NK-92 (cell line): ENCODE results near the gene ZNF407.

Experiments
- DNase-seq: peaks from one replicate; lab custom pipeline; 2025; ENCODE audit not compliant: unreplicated experiment; lab: John Stamatoyannopoulos, UW

Gene ZNF407

DNA sequence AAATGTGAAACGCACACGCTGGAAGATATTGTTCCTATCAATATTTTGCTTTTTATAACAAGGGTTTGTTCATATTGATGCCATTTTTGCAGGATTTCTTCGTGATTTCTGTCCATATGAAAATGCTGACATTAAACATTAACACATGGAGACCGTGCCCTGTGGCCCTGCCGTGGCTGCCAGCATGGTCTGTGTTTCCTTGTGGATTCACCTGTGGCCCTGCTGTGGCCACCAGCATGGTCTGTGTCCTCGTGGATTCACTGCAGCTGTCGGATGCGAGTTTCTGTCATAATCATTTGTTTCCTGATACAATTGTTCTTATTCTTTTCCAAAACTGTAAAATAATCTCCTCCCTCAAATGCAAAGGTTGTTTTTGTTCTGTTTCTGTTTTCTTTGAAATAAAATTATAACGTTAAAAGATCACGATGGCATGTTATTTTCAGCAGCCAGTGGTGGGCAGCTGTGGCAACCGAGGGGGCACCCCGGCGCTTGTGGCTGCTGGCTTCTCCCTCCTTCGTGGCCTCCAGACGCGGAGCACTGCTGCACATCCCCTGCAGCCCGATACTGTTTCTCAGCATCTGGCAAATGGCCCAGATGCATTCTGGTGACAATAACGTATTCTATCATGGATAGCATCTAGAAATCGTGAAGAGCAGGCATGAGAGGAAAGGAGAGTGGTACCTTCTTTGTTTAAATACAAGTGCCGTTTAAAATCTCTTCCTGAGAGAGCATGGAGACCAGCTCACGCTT is 467.8 kb downstream of the ZNF407 start:
- DNase-seq = no peak

DNA sequence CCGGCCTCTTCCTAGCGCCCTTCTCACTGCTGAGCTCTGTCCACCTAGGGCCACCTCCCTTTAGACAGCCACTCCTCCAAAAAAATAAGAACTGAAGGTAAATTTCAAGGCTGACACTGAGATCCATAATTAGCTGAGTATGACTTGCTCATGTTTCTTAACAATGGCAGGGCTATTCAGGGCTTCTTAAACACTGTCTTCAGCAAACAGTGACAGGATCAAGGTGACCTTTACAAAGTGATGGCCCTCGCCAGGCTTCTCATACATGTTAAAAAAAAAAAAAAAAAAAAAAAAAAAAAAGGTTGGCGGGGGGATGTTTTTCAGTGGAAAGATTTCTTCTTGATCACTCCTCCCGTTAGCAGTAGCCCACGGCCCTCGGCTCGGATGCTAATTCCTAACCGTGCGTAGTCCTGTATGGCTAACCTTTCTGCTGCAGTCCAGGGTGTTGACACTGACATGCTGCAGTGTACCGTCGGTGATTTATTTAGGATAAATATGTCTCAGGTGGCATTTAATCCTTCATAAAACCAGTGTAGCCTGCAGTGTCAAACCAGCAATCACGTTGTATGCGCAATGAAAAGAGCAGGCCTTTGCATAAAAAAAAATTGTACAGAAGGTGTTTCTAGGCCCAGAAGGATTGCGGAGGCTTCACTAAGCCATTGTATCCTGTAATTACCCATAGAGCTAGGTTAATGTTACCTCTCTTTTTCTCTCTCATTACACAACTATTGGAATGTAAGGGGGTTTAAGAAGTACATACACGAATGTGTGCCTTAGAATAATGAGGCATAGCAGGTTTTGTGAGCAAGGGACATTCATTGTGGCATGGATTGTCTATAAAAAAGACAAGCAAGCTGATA is 468.6 kb downstream of the ZNF407 start:
- DNase-seq = no peak

DNA sequence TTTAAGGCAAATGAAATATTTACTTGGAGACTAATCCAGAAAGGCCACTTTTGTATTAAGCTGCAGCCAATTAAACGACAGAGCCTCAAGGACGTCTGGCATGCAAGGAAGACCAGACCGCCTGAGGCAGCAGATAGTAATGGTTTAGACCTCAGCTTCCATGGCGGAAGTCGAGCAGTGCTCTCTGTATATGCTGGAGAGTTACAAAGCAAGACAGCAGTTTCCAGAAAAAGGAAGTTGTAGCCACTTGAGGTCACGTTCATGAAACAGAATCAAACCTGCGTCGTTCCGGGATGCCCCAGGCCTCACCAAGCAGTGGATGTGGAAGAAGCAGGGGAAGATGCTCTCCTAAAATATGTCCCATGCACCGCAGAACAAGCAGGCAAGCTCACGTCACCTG is 469.3 kb downstream of the ZNF407 start:
- no peak for DNase-seq

DNA sequence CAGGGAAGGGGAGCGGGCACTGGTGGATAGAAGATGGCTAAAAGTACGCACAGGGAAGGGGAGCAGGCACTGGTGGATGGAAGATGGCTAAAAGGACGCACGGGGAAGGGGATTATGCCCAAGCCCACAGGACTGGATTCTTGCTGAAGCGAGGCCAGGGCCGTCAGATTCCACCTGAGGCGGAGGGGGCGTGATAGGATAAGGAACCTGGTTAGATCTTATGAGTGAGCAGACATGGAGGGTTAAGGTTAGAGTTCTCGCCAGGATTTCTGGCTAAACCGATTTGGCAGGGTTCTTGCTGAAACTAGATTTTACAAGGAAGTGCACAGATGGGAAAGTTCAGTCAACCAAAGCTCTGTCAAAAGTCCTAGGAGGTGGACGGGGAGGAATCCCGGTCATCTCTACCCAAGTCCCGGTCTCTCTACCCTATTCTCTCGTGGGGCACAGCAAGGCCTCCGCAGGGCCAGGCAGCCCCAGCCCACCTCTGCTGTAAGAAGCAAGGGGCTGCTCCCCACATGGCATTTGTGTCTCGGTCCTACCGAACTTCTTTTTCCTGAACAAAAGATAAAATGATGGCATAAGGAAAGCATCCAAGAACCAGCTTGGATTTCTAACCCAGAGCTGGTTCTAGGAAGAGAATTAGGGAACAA is 470.5 kb downstream of the ZNF407 start:
- no peak for DNase-seq

DNA sequence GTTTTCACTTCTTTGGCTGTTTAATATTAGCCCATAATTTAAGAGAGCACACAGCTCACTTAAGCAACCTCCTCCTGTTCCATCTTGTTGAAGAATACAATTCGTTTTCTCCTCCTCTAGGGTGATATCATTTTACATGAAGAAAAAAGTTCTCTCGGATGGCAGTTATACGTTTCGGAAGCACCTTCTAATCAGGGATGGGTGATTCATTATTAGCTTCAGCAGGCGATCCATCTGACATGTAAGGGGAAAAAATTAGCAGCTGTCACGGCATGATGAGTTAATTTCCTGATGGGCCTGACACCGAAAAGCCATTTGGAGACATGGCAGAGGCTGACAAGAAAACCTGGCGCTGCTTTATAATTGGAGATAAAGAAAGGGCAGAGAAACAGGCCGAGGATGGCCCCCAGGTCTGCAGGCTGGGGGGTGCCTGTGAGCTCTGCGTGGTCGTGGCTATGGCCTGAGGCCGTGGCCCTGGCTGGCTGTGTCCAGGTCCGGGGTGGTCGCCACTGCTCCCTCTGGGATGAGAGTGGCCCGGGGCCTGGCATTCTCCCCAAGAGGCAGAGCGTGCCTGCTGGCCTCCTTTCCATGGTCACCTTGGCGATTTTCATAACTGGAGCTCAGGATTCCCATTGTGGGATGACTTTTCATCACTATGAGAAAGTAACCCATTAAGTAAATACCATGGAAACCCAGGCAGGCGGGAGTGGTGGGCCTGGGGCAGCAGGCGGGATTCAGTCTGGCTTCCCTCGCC is 471.2 kb downstream of the ZNF407 start:
- DNase-seq = no peak

DNA sequence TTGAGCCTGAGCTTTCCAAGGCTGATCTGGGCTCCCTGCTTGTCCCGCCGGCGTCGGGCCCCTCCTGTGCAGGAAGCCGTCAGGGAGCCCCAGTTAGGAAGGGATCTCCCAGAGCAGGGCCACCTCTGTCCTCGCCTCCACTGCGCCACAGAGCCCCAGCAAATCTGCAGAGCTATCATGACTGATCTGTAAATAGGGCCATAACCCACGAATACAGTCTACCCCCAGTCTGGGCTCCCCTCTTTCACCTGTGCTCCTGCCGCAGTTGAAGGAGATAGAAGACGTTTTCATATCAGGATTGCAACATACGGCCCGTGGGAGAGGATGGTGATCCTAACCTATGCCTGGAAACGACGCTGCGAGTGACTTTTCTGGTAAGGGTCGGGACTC is 472.6 kb downstream of the ZNF407 start:
- no peak for DNase-seq

DNA sequence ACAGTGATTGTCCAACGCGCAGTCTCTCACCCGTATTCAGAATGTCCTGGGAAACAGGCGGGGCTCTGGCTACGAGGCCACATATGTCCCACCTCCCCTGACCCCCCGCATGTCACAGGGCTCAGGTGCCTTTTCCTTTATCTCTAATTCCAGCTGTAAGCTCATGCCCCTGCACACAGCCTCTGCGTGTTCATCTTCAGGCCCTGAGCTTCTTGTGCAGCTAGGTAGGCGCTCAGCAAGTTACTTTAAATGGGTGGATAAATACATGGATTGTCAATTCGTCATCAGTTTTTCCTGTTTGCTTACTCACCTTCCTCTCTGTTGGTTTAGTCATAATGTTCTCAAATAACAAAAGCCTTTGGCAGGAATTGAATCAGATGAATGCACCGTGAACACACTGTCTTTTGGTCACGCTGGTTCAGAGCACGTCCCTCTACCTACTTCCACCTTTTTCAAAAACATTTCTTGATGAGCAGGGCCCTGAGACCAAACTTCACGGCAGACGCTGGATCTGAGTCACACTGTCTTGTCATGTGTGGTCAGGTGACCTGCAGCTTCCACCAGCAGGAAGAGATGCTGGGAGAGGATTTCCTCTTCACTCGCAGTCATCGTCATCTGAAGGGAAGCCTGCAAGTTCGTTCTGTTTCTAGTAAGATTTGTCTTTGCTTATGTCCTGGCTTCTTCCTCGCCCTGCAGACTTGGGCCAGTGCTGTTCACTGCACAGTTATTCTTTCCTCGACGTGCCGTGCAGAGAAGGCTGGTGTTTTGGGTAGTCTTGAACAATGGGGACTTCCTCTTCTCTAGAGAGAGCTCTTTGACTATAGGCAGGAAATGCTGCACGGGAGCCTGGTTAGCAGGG is 473.2 kb downstream of the ZNF407 start:
- no peak for DNase-seq

DNA sequence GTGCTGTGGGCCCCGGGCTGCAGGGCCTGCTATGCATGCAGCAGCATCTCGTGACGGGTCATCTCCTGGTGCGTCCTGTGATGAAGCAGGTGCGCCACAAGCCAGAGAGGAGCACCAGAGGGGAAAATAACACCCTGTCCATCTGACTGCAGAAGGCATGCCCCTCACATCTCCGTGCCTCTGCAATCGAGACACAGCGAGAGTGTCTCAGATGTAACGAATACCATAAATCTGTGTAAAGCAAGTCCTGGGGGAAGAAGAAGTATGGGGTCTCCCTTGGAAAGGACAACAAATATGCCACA is 473.8 kb downstream of the ZNF407 start:
- DNase-seq = no peak

DNA sequence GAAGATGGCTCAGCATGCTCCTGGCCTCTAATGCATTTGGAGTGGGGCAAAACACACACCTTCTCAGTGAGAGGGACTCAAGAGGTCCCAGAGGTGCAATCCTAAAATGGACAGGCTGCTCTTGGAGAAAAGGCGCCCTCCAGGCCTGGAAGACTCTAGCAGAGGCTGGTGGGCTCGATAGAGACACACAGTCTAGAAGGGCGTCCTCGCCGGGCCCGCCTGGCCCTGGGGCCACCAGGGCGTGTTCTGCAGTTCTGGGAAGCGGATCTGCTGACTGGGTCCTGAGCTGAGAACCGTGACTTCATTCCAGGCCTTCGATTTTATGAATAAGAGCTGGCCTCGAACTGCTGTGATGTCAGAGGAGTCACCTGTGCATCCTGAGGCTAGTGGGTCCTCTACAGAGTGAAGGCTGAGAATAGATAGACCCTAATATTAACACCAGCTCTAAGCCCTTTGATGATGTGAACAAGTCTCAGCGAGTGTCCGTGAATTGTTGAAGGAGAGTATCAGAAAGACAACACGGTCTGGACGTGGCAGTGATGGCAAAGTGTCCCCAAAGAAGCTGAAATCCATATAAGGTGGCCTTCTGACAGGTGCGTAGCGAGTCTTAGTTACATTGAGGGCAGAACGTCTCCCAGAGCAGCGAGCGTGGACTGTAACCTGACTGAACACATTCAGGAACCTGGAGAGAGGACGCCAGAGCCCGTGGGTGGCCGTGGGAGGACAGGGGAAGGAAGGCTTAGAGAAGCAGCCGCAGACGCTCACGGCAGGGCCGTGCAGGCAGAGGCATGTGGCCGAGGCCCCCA is 474.4 kb downstream of the ZNF407 start:
- DNase-seq = no peak

DNA sequence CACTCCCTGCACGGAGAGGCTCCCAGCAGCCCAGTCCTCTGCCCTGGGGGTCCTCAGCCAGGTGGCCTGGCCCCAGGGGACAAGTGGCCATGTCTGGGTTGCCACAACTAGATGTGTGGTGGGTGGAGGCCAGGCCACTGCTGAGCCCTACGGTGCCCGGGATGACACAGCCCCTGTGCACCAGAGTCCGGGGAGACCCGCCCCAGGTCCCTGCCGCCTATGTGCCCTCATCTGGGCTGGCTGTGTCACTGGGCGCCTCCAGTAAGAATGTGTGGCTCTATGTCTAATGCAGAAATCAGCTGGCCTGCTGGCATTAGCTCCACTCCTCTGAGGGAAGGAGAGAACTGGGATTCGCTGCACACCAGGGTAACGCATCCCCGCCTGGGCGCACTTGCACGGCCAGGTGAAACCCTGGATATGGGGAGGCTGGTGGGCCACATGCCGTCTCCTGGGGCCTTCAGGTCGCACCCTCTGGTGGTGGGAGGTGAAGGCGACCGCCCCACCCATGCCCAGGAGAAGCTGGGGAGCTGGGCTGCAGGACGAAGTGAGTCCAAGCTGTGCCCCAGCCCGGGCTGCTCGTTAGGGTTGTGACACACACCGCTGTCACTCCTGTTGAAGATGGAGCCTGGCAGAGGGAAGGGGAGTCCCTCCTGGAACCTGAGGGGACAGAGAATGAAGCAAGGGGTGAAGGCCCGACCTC is 475.2 kb downstream of the ZNF407 start:
- no peak for DNase-seq

DNA sequence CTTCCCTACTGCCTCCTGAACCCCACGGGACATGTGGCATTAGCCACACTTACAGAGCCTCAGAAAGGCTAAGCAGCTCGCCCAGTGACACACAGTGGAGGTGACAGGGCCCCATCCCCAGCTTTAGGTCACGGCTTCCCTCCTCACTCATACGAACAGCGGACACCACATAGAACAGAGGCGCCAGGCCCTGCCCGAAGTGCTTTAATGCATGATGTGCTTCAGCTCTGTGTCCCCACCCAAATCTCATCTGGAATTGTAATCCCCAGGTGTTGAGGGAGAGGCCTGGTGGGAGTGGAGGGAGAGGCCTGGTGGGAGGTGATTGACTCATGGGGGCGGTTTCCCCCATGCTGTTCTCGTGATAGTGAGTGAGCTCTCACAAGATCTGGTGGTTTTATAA is 476.0 kb downstream of the ZNF407 start:
- no peak for DNase-seq

DNA sequence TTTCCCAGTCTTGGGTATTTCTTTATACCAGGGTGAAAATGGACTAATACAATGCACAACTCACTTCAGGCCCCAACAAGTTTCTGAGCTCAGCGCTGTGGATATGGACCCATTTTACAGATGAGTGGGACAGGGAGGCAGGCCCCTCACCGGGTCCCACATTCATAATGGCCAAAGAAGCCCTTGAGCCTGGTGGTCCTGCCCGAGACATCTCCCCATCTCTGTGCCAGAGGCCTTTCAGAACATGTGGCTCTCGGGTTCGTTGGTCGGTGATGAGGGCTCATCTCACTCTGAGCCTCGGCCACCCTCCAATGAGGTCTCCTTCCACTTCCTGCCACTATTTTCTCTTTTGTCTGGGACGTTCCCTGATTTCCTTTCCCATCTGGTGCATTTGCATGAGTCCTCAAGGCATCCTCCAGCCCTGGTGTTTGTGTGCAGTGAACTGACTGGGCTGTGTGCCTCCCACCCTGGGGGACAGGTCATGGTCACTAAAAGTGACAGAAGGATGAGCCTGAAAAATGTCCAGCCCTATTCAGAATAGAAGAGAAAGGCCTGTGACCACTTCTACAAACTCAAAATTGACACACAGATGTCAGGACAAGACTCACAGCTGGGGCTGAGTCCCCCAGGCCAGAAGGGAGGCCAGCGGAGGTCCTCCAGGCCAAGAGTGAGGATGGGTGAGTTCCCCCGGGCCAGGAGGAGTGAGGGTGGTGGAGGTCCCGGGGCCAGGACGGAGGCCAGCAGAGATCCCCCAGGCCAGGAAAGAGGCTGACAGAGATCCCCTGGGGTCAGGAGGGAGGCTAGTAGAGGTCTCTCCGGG is 476.7 kb downstream of the ZNF407 start:
- no peak for DNase-seq

DNA sequence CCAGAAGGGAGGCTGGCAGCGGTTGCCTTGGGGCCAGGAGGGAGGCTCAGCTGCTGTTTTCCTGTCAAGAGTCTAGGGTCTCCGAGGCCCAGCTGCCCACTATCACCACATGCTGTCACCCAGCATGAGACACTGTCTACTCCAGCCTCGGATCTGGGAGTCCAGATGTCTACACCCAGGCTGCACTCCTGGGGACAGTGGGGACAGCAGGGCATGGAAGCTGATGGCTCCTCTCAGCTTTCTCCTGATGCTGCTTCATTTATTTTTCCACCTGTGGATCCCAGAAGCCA is 477.3 kb downstream of the ZNF407 start:
- DNase-seq = no peak

DNA sequence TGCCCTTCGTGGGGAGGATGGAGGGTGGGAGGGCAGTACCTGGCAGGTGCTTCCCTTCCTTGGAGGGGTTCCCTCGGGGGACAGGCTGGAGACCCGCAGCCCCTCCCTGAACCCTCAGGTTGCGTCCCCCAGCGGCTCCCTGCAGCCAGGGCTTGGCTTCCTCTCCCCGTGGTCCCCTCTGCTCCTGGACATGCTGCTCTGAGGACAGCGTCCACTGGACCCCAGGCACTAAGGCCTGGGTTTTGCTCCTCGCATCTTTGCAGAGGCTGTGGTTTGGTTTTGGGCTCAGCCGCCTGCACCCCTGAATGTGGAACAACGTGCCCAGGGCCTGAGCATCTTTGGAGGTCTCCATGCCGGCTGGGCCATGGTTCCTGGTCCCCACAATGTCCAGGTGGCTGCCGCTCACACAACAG is 477.8 kb downstream of the ZNF407 start:
- DNase-seq = no peak

DNA sequence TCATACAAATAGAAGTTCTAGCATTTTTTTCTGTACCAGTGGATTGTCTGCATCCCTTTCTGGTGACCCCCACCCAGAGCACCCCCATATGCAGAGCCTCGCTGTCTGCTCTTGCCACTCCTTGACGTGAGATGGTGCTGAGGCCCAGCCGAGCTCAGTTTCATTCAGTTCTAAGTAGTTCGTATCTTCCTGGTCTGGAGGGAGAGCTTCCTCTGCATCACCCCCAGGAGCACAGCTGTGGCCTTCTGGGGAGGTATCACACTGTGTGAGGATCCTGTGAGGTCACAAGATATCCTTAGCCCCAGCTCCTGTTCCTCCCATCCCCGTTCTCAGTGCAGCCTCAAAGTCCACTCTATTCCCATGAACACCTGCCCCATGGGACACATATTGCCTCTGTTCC is 478.6 kb downstream of the ZNF407 start:
- no peak for DNase-seq

DNA sequence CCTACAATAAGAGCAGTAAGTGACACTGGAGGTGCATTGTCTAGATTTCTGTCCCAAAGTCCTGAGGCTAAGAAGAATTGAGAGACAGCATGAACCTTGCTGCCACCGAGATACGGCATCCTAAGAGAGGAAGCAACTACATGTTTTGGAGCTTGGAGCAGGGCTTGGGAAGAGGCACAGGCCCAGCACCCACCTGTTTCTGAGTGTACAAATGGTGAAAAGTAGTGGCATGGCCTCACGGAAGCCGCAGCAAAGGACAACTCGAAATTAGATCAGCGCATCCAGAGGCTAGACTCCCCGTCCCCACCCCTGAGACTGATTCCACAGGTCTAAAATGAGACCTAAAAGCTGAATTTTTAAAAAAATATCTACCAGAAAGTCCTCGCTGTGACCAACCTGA is 483.8 kb downstream of the ZNF407 start:
- DNase-seq = no peak

DNA sequence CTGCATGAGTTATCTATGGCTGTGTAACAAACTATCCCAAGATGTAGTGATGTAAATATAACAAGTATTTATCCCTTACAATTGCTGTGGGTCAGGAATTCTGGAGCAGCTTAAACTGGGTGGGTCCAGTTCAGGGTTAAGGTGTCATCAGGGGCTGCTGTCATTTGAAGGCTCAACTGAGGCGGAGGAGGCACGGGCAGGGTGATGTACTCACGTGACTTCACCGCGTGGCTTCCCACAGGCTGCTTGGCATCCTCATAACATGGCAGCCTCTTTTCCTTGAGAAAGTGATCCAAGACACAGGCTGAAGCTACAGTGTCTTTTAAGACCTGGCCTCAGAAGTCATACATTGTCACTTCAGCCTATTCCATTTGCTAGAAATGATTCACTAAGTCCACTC is 485.5 kb downstream of the ZNF407 start:
- DNase-seq = no peak

DNA sequence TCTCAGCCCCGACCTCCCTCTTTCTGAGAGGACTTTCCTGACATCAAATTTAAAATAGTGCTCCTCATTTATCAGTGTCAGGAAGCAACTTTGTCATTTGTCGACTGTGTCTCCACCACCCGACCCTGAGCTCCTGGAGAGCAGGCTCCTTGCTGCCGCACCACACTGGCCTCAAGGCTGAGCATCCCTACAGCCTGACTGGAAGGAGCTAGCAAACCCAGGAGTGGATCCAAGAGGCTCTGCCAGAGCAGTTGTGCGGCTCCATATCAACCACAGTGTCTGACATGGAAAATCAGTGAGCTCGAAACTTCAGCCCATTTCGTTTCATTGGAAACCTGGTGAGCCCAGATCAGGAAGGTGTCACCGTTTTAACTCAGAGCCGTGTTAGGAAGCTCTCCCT is 486.1 kb downstream of the ZNF407 start:
- DNase-seq = no peak
